ENCODE data around the gene HECTD4. TPM values are rescaled to one million over a fixed set of nuclear protein-coding genes. Genes with fewer than 3 reads are reported as not detected.

Gene HECTD4
- total RNA-seq, 1 experiment from 2014 or later = 24.6 TPM

DNA sequence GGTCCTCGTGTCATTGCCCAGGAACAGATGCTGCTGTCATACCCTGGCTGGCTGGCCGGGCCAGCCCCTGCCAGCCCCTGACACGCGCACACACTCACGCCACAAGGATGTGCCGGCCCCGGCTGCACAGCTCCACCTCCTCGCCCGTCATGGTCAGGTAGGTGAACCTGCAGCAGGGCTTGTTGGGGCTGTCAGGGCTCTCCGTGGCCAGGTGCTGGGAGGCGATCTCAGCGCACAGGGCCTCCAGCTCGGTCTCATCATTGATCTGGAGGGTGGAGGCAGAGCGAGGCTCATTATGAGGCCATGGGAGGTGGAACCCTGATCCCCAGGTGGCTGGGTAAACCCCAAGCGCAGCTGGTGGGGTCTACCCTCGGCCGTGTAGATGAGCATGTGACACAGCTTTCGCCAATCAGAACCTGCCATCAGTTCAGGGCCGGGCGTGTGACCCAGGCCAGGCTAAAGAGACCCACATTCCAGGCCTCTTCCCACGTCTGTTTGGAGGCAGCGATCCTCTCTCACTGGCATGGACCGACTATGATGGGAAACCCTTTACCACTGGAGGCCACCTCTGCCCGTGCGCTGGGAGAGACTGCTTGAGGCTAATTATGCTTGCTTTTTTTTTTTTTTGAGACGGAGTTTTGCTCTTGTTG, 218.1 kb downstream of the HECTD4 start:
- Histone ChIP-seq H3K27me3 (ENCODE audit: low read length) (no peaks in the 10 kb centered on the region), H2AFZ (ENCODE audit: low read length) (no peak overlapping the region), H3K79me2 (ENCODE audit: low read length) (no peaks in the 10 kb centered on the region), H3K4me3 (ENCODE audit: low read length) (no peak overlapping the region), H3K9ac (ENCODE audit: low read length) (no peak overlapping the region), H3K9me3 (ENCODE audit: low read length) (no peaks in the 10 kb centered on the region), H3K9me2 (replicated peaks; ENCODE audit: low read length) (no peaks in the 10 kb centered on the region), H3K4me2 (ENCODE audit: low read length) (no peak overlapping the region), H4K20me1 (ENCODE audit: low read length) (no peaks in the 10 kb centered on the region), H3K4me1 (ENCODE audit: insufficient read depth, low read length) (no peaks in the 10 kb centered on the region), H3K27ac (ENCODE audit: low read length) (no peak overlapping the region), H3F3A (ENCODE audit: low read length, unreplicated experiment) (no peaks in the 10 kb centered on the region), H3K36me3 (ENCODE audit: low read depth, low read length) (peaks cover 12% of the 10 kb centered on the region; the same call in 1 of the 2 replicates)
- ChIA-PET CTCF (no interaction called here), POLR2A (ENCODE audit: unreplicated experiment) (no interaction called here)
- ATAC-seq (no peak), DNase-seq (no peak)
- no TSS peak for BruUV-seq (replicated peaks)
- intact Hi-C loops (cut with micrococcal nuclease) = no loop called here
- TF ChIP-seq EZH2 (IDR thresholded peaks at IDR 0.05; ENCODE audit: low read length, unreplicated experiment) (no peak), EZH2phosphoT487 (IDR thresholded peaks at IDR 0.05; ENCODE audit: borderline replicate concordance, low read length) (no peak)
- TF ChIP-seq, protein P1, sequence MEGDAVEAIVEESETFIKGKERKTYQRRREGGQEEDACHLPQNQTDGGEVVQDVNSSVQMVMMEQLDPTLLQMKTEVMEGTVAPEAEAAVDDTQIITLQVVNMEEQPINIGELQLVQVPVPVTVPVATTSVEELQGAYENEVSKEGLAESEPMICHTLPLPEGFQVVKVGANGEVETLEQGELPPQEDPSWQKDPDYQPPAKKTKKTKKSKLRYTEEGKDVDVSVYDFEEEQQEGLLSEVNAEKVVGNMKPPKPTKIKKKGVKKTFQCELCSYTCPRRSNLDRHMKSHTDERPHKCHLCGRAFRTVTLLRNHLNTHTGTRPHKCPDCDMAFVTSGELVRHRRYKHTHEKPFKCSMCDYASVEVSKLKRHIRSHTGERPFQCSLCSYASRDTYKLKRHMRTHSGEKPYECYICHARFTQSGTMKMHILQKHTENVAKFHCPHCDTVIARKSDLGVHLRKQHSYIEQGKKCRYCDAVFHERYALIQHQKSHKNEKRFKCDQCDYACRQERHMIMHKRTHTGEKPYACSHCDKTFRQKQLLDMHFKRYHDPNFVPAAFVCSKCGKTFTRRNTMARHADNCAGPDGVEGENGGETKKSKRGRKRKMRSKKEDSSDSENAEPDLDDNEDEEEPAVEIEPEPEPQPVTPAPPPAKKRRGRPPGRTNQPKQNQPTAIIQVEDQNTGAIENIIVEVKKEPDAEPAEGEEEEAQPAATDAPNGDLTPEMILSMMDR (conservative IDR thresholded peaks at IDR 0.05; ENCODE audit: low read depth, low read length) = no peak

DNA sequence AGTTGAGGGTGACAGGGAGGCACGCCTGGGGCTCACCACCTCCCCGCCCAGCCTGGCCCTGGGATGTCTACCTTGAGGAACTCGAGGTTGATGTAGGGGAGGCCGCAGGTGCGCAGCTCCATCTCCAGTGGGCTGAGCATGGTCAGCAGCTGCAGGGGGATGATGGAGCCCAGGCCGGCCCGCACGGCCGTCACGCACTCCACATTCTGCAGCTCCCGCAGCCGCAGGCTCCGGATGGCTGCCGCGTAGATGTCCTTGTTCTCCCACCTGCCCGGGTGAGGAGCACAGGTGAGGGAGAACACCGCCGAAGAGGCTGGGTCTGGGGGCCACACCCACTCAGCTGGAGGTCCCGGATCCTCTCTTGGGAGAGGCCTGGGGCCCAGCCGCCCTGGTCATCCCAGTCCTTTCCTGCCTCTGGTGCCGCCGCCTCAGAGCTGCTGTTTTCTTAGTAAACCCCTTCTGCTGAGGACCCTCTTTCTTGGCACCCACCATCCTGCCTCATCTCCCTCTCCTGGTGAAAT, 218.7 kb downstream of the HECTD4 start:
- Histone ChIP-seq H3K4me2 (ENCODE audit: low read length) (no peak overlapping the region), H3K9me3 (ENCODE audit: low read length) (no peaks in the 10 kb centered on the region), H3K79me2 (ENCODE audit: low read length) (no peaks in the 10 kb centered on the region), H3K27me3 (ENCODE audit: low read length) (no peaks in the 10 kb centered on the region), H4K20me1 (ENCODE audit: low read length) (no peaks in the 10 kb centered on the region), H3K36me3 (ENCODE audit: low read depth, low read length) (peaks cover 15% of the 10 kb centered on the region), H3K4me3 (ENCODE audit: low read length) (no peak overlapping the region), H3F3A (ENCODE audit: low read length, unreplicated experiment) (no peaks in the 10 kb centered on the region), H3K9ac (ENCODE audit: low read length) (no peak overlapping the region), H2AFZ (ENCODE audit: low read length) (no peak overlapping the region), H3K9me2 (replicated peaks; ENCODE audit: low read length) (no peaks in the 10 kb centered on the region), H3K4me1 (ENCODE audit: insufficient read depth, low read length) (no peaks in the 10 kb centered on the region), H3K27ac (ENCODE audit: low read length) (no peak overlapping the region)
- BruUV-seq (replicated peaks) = no TSS peak
- ATAC-seq = no peak
- ChIA-PET CTCF (no interaction called here), POLR2A (ENCODE audit: unreplicated experiment) (no interaction called here)
- TF ChIP-seq EZH2phosphoT487 (IDR thresholded peaks at IDR 0.05; ENCODE audit: borderline replicate concordance, low read length) = no peak
- TF ChIP-seq, protein P1 (conservative IDR thresholded peaks at IDR 0.05; ENCODE audit: low read depth, low read length) = no peak
- no peak for TF ChIP-seq EZH2 (IDR thresholded peaks at IDR 0.05; ENCODE audit: low read length, unreplicated experiment)
- intact Hi-C loops (cut with micrococcal nuclease) = no loop called here
- no peak for DNase-seq

DNA sequence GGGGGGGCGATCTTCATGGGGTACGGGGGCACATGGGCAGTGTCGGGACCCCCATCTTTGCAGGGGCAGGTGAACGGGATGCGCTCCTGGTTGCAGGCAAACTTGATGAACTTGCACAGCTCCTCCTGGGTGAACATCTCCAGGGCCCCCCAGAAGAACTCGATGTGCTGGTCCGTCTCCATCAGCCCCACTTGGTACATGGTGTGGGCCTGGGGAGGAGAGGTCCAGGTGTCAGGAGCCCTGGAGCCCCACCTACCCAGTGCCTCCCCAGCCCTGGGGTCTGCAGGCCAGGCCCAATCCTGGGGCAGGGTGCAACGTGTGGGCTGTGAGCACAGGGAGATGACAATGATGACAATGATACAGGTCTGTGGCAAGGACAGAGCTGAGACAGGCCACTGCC, 219.2 kb downstream of the HECTD4 start:
- Histone ChIP-seq H3K36me3 (ENCODE audit: low read depth, low read length) (peaks cover 20% of the 10 kb centered on the region), H3K27me3 (ENCODE audit: low read length) (no peaks in the 10 kb centered on the region), H3K27ac (ENCODE audit: low read length) (no peak overlapping the region), H3K9ac (ENCODE audit: low read length) (no peak overlapping the region), H3K9me3 (ENCODE audit: low read length) (no peaks in the 10 kb centered on the region), H3K4me2 (ENCODE audit: low read length) (no peak overlapping the region), H3K4me1 (ENCODE audit: insufficient read depth, low read length) (no peaks in the 10 kb centered on the region), H4K20me1 (ENCODE audit: low read length) (no peaks in the 10 kb centered on the region), H2AFZ (ENCODE audit: low read length) (no peak overlapping the region), H3K4me3 (ENCODE audit: low read length) (no peak overlapping the region), H3K79me2 (ENCODE audit: low read length) (no peaks in the 10 kb centered on the region), H3K9me2 (replicated peaks; ENCODE audit: low read length) (no peaks in the 10 kb centered on the region), H3F3A (ENCODE audit: low read length, unreplicated experiment) (no peaks in the 10 kb centered on the region)
- intact Hi-C loops (cut with micrococcal nuclease) = no loop called here
- ChIA-PET POLR2A (ENCODE audit: unreplicated experiment) (no interaction called here), CTCF (no interaction called here)
- TF ChIP-seq EZH2 (IDR thresholded peaks at IDR 0.05; ENCODE audit: low read length, unreplicated experiment) (no peak), EZH2phosphoT487 (IDR thresholded peaks at IDR 0.05; ENCODE audit: borderline replicate concordance, low read length) (no peak)
- TF ChIP-seq, protein P1 (conservative IDR thresholded peaks at IDR 0.05; ENCODE audit: low read depth, low read length) = no peak
- no TSS peak for BruUV-seq (replicated peaks)
- DNase-seq = no peak
- ATAC-seq = no peak

Measured in PC-3 (cell line).